ENCODE measurements around the gene CEP126.

The CEP126 gene, protein sequence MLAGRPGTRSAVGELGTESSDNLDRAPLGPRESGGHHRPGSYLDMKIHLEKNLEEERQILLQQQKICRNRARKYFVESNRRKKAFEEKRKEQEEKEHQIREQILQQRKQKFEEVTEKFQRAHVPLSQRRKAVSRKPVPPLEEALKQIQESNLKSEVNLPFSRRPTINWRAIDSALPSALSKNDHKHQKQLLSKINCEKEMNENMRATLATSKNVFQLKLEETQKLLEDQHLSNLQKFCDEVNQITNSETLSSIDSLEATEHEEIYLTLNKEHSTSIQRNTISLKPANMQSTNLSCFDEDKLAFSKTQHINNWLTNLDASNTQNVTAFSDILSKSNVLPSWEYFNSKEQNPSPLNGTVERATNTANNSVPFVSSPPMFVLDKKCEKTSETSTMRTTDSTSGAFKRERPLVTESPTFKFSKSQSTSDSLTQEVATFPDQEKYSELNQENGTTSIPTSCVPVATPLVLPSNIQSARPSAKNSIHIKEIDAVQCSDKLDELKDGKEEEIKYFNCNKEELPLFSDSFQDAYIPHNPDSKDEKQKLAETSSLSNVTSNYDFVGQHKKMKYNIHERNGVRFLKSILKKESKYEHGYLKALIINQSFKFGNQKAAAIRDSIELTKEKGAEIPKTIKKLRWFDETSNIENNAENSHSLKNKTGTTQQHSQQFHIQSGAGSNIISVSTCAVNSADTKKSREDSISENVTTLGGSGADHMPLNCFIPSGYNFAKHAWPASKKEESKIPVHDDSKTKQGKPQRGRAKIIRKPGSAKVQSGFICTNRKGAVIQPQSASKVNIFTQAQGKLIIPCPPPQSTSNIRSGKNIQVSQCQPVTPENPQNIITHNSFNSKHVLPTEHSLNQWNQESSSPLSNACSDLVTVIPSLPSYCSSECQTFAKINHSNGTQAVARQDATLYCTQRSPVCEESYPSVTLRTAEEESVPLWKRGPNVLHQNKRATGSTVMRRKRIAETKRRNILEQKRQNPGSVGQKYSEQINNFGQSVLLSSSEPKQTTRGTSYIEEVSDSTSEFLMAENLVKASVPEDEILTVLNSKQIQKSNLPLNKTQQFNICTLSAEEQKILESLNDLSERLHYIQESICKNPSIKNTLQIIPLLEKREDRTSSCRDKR

DNA sequence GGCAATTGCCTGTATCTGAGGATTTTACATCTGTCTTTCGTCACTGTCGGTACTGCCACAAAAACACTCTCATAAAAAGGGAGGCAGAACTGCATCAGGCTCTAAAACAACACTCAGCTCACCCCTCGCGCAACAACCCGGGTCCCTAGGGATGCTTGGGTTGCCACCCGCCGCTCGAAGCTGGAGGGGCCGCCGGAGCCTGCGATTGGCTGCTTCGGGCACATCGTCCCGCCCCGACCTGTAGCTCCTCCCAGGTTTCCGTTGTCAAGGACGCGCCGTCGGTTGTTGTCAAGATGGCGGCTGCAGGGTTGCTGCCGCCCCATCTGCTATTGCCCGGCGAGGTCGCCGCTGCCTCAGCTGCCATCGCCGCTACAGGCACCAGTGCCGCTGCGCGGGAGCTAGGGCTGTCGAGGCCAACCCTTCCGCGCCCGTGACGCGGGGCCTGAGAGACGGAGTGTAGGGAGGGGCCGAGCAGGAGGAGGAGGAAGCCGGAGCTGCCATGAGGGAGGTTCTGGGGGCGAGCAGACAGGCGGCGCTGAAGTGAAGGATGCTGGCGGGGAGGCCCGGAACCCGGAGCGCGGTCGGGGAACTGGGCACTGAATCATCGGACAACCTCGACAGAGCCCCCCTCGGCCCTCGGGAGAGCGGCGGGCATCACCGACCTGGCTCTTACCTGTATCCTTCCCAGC, at the start of gene CEP126:
Gene CEP126, plus strand, starts transcription at position 273 of the 689 bp plus-strand sequence. Its CDS starts 275 bp downstream, at position 548.
- DNase-seq, result peak; percentile 92

DNA sequence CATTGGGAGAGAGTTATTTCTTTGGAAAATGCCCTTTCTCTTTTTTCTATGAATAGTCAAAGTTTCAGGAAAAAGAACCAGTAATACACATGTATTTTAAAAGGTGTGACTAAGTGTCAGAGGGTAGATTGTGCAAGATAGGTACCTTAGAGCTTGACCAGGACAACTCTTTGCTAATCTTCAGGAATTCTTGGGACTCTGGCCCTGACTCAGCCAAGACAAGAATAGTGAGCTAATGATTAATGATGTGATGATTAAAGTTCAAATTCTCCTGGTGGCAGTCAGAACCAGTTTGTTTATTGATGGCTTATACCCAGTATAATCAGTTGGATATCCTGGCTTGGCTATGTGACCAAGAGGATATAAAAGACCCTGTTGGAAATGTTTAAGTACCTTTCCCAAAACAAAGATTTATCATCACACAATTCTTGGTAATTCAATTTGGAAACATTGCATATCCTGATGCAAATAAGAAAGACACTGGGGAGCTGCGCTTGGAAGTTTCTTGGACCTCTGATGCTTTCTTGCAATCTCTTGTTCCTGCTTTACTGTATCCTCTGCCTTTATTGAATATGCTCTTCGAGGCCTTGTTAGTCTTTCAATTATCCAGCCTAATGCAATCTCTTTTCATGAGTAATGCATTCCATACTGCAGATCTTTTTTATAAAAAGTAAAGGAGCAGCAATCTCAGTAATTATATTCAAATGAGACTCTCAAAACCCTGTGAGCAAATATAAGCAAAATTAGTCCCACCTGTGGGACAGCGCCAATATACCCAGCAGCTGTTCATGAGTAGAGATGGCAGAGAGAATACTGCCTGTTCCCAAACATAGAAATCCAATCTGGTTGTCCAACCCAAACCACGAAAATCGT, 48.0 kb upstream of the CEP126 start:
- DNase-seq, result no peak

DNA sequence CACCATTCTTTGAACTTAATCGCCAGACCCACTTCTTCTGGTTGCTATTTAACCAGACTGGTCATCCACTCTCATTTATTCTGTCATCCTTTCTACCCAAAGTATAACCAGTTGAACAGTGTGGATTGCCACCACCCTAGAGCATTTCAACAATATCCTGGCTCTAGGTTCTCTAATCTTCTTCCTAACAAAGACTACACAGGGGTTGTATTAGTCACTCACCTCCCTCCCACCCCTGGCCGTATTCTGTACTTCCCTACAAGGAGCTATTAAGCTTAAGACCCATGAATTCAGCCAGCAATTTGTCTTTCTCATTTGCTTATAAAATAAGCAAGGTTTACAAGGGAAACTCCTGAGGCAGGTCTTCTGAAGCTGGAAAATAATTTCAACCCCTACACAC, 46.9 kb upstream of the CEP126 start:
- no peak for DNase-seq

GRCh38 chr11:101870510-101870909, 44.3 kb upstream of the CEP126 start:
- DNase-seq, result no peak

DNA sequence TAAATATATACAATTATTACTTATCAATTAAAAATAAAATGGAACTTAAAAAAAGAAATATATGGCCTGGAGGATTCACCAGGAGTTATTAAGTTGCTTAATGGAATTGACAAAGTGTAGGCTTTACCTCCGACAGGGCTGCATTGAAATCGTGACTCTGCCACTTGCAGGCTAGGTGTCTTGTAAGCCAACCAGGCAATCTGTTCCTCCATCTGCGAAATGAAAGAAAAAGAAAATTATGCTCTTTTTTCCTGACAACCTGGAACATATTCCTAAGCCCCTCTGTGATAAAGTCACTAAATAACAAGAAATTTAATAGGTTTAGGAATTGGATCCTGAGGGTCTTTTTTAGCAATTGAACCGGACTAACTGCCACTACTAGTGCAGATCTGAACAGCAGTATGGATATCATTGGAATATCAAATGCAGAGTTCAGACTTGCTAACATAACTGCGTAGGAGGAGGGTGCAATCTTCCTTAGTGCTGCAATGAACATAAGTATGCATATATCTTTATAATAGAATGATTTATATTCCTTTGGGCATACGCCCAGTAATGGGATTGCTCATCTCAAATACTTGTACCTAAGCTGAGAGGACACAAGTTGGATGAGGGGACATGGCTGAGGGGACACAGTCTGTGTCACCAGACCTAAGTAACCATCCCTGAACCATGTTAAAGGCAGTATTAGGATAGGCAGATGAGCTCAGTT, 42.5 kb upstream of the CEP126 start:
- no peak for DNase-seq

DNA sequence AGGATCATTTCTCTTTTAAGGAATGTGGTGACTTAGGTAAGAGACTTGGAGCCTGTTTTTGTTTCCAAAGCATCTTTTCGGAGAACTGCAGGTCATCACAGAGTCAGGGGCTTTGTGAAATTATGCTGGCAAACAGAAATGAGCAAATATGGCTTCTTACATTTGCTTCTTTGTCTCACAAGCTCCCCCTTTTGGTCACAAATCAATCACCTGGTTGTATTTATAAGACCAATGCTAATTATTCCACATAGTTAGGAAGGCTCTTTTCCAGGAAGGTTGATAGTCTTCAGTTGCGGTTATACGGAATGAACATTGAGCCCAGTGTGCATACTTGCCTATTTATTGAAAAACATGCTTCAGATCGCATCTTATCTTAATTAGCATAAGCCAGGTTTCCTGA, 34.6 kb upstream of the CEP126 start:
- peak; percentile 6 for DNase-seq

DNA sequence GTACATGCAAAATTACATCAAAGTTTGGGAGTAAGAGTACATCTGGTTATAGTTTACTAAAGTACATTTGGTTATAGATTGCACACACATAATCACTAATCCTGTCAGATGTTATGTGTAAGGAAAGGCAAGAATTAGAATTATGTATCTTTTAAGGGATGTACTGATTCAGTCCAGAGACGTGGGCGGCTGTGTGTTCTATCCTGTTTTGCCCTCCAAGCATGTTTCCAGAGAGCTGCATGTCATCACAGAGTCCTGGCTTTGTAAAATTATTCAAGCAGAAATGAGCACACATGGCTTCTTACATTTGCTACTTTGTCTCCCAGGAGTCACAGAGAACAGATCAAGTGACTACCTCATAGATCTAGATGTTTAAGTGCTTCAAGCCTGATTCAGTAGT, 33.2 kb upstream of the CEP126 start:
- DNase-seq, result no peak

GRCh38 chr11:101885631-101886030, 29.2 kb upstream of the CEP126 start:
- no peak for DNase-seq

- no peak for DNase-seq
These were observed 25.0 kb upstream of the CEP126 start for GRCh38 chr11:101889767-101890166.

DNA sequence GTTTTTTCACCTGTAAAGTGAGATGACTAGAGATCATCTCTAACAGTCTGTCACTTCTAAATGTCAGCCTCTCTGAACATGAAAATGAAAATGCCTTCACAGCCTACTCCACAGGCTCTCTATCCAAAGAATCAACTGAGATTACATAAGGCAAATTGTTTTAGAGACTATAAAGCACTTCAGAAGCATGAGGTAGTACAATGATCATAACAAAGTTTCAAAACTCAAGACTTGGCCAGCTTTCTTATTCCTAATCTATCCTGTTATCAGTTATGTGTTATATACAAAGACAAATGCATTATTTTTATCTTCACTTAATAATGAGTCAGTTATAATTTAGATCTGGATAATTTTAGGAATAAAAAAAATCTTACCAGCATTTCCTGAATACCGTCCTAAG, 20.3 kb upstream of the CEP126 start:
- DNase-seq, result no peak

GRCh38 chr11:101907815-101908214, 7.0 kb upstream of the CEP126 start:
- DNase-seq, result no peak

GRCh38 chr11:101909087-101909486, 5.7 kb upstream of the CEP126 start:
- DNase-seq, result no peak

DNA sequence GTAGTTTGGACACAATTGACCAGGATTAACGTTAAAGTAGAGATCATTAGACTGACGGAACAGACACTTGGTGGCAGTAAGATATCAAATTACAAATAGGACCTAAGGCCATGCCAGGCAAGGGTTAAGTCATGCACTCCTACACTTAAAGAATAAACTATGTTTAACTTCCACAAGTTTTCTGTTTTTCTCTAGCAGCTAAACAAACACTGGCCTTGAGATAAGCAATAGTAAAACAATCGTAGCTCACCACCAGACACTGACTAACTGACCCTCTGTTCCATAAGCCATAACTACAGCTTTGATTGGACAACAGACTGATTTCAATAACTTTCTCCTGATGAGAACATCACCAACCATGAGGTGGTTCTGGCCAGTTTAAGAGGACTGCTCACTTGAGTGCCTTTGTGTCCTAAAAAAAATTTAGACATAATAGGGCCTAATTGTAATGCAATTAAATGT, 2.0 kb upstream of the CEP126 start:
- no peak for DNase-seq

DNA sequence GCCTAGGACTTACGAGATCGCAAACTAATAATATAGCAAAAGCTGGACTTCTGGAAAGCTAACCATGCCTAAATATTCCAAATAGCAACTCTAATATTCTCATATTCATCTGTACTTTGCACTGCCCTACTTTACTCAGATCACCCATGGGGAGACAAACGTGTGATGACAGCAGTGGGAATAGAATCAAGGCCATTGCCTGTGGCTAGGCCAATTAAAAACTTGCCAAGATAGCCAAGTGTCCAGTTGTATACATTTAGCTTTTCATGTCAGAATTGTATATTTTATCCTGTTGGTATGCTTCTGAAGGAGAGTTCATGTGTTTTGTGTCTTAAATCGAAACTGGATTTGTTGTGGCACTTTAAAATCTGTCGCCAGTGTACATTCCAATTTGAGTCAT, 1.2 kb upstream of the CEP126 start:
- no peak for DNase-seq

- DNase-seq, result no peak
These were observed 471 bp upstream of the CEP126 start for GRCh38 chr11:101914341-101914737.

DNA sequence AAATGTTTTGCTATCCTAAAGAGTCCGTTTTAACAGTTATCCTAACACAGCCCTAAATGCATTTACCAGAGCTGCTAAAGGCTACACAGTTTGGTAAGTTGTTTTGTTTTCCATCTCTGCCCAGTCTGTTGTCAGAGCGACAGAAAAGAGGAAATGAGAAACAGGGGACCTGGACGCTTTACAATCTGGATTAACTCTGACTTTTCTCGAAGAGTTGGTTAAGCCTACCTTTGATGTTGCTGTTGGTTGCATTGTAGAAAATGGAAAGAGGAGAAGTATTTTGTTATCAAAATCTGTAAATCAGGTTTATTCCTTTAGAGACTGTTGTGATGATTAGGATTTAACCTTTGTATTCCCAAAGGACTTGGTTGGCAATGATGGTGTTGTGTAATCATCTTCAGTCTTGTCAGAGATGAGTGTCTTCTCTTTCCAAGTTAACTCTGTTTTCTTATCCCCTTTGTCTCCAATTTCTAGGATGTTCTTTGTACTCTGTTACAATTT, 1.0 kb downstream of the CEP126 start:
- DNase-seq, result peak; percentile 4

GRCh38 chr11:101916422-101916821, 1.6 kb downstream of the CEP126 start, which contains the start of gene ANGPTL5:
Gene ANGPTL5 (minus strand): TSS chr11:101916522. CDS start chr11:101907909, 8,613 bp downstream.
- no peak for DNase-seq

DNA sequence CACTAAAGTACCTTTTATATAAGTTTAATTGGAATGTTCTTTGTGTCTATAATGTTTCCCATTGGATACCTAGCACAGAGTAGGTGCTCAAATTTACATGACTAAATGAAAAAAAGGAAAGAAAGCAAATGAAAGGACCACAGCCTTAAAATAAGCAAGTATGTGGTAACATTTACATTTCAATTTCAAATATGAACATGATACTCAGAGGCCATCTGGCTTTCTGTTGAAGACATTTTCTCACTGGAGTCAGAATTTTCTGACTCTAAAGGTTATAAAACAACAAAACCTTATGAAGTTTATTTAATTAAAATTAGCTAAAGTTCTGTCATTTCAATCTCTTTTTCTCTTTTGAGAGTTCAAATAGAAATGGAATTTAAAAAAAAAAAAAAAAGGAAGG, 2.4 kb downstream of the CEP126 start:
- DNase-seq, result no peak

DNA sequence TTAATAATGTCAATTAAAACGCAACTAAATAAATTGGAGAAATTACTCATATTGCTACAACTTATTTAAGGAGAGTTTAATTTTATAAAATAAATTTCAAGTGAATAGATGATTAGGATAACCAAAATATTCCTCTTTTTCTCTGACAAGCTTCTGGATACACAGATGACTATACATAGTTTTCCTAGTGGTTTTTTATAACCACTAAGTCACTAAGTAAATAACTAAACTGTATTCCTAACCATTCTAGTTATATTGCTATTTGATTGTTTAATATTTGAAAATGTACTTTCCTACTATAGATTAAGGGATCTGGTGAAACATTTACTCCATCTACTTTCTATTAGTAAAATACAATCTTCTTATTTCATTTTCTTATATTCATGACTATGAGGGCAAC, 6.2 kb downstream of the CEP126 start:
- DNase-seq, result no peak

GRCh38 chr11:101923554-101923953, 8.7 kb downstream of the CEP126 start:
- no peak for DNase-seq

Measured in COR-L47 (cell line).